GM18868 (cell line): ENCODE data around the gene BIRC7.

Experiments
- ATAC-seq: cut with Tn5 transposase; IDR thresholded peaks from one replicate; pipeline ENCODE4 v1.9.1; 2021; ENCODE audit warnings: mild to moderate bottlenecking, moderate library complexity; ENCODE audit not compliant: unreplicated experiment

BIRC7 gene

GRCh38 chr20:63261795-63262528, 26.3 kb downstream of the BIRC7 start:
- ATAC-seq, result no peak

GRCh38 chr20:63262836-63263235, 27.1 kb downstream of the BIRC7 start:
- ATAC-seq, result no peak

- ATAC-seq, result no peak
Observed at GRCh38 chr20:63264000-63264399, 28.3 kb downstream of the BIRC7 start.

DNA sequence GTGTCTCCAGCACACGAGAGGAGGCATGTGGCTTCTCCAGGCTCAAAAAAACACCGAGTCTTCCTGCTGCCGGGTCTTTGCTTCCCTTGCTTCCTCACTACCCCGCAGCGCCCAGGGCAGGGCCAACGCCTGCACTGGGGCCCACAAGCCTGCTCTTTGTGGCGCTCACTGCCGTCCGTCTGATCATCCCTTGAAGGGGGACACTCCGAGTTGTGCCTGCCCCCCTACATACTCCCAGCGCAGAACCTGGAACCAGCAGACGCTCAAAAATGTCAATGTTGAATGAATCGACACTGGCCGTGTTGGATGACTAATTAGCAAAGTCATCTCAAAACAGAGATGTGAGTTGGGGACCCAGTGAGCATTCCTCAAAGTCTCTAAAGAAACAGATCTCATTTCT, 28.8 kb downstream of the BIRC7 start:
- no peak for ATAC-seq

DNA sequence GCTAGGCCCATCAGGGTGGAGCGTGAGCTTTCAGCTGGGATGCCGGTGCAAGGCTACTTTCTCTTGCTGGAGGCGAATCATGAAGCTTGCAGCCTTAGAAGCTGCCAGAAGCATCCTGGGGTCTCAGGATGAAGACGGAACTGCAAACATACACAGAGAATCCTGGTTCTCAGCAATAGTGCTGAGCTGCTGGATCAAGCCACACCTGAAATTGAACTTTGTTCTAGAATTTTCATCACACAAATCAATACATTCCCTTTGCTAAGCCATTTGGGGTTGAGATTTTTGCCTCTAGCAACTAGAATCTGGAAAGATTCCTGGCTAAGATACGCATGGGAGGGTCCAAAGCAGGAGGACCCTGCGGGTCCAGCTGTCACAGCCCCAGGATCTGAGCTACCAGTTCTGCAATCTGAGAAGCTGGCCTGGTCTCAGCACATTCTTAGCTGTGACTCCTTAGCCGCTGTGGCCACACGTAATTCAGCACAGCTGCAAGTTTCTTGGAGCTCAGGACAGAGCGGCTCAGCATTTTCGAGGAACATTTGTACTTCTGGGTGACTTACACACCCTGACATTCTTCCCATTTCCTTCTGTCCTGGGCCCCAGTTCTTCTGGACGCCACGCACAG, 30.3 kb downstream of the BIRC7 start:
- no peak for ATAC-seq

GRCh38 chr20:63267691-63268090, 32.0 kb downstream of the BIRC7 start:
- no peak for ATAC-seq

GRCh38 chr20:63268256-63268655, 32.6 kb downstream of the BIRC7 start:
- ATAC-seq, result no peak

DNA sequence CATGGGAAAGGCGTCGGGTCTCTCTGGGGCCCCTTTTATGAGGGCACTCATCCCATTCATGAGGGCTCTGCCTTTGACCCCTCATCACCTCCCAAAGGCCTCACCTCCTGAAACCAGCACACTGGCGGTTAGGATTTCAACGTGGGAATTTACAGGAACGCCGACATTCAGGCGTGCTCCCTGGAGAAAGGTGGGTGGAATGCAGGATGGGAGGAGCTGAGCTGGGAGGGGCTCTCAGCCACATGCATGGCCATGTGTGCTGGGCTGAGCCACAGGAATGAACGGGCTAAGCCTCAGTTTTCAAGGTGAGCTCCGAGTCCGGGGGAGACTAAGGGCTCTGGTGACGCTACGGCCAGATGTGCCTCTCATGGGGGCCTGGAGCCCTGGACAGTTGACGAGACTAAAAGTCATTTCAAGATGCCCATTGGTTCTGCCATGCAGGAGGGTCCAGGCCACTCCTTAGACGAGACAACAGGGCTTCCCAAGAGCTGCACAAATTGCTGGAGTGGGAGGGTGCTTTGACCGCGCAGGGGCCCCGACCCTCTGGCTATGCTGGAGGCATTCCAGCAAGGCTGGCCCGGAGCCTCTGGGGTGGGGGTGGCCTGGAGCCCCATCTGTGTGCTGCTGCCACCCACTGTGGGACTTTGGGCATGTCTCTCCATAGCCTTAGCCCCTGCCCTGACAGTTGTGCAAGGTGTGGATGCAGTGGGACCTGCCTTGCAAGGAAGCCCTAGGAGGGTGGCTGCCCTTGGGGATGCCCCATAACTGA, 33.1 kb downstream of the BIRC7 start:
- no peak for ATAC-seq

GRCh38 chr20:63269724-63270123, 34.0 kb downstream of the BIRC7 start:
- no peak for ATAC-seq

DNA sequence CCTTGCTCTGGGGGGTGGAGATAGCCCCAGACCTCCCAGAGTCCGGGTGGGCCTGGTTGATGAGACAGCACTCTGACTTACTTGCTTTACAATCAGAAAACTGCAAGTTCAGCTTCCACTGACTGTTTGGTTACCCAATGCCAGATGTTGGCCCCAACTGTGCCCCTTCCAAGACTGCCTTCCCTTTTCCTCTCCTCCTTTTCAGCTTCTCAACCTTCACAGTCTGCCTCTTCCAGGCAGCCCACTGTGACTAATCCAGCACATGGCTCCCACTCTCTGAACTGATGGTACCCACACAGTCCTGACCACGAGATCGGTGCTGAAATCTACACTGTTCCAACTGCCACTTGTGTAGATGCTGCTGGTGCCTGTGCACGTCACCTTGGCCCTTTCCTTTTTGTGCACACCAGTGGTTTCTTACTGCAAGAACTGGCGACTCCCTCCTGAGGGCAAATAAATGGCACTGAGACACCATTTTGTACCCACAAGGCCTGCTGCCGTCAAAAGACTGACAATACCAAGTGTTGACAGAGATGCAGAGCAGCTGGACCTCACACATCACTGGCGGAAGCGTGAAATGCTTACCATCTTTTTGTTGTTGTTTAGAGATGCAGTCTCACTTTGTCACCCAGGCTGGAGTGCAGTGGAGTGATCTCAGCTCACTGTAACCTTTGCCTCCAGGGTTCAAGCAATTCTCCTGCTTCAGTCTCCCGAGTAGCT, 35.1 kb downstream of the BIRC7 start:
- no peak for ATAC-seq

DNA sequence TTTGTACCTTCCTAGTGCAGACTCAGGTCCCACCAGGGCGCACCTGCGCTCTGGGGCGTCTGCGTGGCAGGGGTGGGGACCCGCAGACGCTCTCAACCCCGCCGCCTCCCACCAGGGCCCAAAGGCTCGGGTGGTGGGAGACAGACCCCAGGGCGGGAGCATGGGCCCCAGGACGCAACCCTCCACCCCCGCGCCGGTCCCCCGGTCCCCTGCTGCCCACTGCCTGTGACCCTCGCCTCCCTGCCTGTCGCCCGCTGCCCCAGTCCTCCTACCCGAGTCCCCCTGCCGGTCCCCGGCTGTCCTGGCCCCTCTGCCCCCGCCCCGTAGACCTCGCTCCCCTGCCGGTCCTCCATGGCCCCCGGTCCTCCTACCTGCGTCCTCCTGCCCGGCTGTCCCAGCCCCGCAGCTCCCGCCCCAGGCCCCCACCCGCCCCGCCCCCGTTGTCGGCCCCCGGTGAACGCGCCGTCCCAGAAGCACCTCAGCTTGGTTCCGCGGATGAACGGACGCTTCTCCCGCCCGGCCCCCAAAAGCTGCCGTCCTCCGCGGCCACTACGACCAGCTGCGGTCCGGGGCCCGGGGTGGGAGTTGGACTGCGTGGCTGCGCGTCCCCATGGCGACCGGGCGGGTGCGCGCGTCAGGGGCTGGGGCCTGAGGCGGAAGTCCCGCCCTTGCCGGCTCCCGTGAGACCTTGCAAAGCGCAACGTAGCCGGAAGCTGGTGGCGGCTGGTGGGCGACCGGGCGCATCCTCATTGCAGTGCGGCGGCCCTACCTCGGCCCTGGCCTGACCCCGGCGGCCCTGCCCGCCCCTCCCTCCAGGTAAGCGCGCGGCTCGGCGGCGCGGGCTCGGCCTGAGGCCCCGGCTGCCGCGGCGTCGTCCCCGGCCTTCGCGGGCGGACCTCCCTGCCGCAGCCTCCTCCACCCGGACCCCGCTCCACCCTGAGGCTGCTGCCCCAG, 36.7 kb downstream of the BIRC7 start, which contains the start of gene ARFGAP1:
Gene ARFGAP1 (plus strand): TSS at position 709 of the 954 bp plus-strand sequence. CDS start 2,768 bp downstream, outside the sequence.
- ATAC-seq, result peak; percentile 94

DNA sequence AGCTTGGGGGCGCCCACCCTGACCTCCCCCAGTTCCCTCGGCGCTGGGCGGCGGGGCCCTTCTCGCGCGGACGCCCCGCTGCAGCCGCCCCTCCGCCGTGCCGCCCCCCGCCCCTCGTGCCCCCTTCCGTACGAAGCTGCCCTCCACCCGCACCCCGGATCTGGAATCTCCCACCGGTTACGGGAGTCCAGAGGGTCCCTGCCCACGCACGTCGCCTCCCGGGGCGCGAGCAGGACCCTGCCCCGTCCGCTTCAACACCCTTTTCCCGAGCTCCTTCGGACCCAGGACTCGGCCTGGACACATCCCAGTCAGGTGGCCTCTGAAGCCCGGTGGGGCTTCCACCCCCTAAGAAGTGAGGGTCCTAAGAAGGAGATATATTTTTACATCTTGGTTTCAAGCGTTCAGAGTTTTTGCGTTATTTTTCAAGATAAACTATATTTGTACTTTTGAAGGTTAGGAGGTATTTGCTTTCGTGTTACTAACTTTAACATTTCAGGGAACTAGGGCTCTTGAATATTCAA, 37.4 kb downstream of the BIRC7 start:
- no peak for ATAC-seq

DNA sequence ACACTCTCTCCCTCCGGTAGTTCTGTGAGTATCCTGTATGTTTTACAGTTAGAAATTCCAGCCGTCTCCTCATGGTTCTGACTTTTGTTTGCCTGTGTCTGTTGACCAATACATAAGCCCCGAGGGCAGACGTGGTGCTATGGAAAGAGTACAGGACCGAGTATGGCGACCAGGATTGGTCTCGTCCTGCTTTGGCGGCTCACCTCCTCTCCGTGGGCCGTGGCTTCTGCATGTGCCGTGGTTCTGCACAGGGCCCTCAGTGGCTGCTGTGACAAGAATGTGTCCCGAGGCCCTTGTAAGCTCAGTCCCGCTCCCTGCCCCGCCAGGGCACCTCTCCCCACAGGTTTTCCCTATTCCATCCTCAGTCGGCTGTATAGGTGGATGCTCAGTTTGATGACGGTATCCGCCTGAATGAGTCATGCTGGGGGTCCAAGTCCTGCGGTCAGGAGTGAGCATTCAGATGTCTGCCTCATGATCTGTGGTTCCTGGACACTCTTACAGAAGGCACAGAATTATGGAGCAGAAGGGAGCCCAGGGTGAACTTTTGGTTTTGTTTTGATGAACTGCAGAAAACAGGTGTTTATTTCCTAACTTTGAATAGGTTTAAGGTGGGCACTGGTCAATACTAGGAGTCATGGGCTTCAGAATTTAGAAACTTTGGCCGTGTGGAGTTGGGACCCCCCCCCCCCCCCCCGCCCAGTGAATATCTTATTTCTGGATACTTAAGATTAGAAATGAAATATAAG, 38.1 kb downstream of the BIRC7 start:
- no peak for ATAC-seq

- no peak for ATAC-seq
Observed at GRCh38 chr20:63274381-63275228, 38.9 kb downstream of the BIRC7 start.

GRCh38 chr20:63275825-63276224, 40.1 kb downstream of the BIRC7 start:
- ATAC-seq, result no peak

DNA sequence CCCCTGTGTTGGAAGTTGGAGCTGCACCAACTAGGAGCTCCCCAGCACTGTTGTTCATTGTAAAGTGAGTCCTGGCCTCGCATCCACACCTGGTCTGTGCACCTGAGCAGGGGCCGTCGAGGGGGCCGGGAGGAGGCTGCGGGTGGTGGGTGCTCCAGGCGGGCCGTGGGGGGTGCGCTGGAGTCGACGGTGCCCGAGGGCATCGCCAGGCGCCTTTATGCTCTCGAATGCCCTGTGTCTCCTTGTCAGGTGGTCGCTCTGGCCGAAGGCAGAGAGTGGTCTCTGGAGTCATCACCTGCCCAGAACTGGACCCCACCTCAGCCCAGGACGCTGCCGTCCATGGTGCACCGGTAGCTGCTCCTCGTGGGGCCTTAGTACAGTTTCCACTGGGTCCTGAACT, 41.3 kb downstream of the BIRC7 start:
- no peak for ATAC-seq

GRCh38 chr20:63277466-63278272, 42.0 kb downstream of the BIRC7 start:
- ATAC-seq, result no peak
